K562 (cell line): ENCODE data around the gene BCAR1. TPM values are rescaled to one million over a fixed set of nuclear protein-coding genes. Genes with fewer than 3 reads are reported as not detected.
A peak's percentile ranks its signal among the peaks of the same experiment; 100 is the strongest.

Experiments
- ATAC-seq: fragments of 200-7000 bp; cut with Tn5 transposase; 3 replicates; pipeline ENCODE4 v1.9.1; 2020; ENCODE audit warnings: moderate library complexity
- BruUV-seq: library from RNA; stranded (reverse); fragments of 400-500 nt; replicated peaks from 2 replicates; lab custom pipeline; 2021; lab: Mats Ljungman, UMichigan
- CTCF ChIA-PET: fragments of 300-600 bp; formaldehyde crosslinking; extraction: SDS; loops from one replicate; lab custom pipeline; 2021; ENCODE audit warnings: low intra/inter-chr PET ratio; lab: Yijun Ruan, JAX
- POLR2A ChIA-PET: fragments of 300-600, 350-650 bp; sonication (Branson Sonifier 250); formaldehyde crosslinking; extraction: SDS; loops from one replicate; lab custom pipeline; 2021; ENCODE audit warnings: antibody characterized with exemption, inconsistent platforms; lab: Yijun Ruan, JAX
- DNase-seq, 4 experiments: peaks; one replicate each; pipeline versions ENCODE4 v3.0.0 to v3.0.0-alpha.2; 2011 to 2018; ENCODE audit warnings: low spot score in 3 of 4, mixed read lengths in 3 of 4; ENCODE audit errors: extremely low read depth in 1 of 4
- FAIRE-seq: peaks from 2 replicates; lab custom pipeline; 2011; peaks lifted over from hg19 to GRCh38; lab: Jason Lieb, UNC
- H2AFZ ChIP-seq: 2 replicates; pipeline ENCODE4 v1.6.0; 2011; ENCODE audit warnings: low read depth, low read length, control low read depth, inconsistent platforms
- H3K27ac ChIP-seq: fragments of 200-600 bp; 3 replicates; pipeline ENCODE4 v1.8.0; 2011; ENCODE audit warnings: low read depth, mild to moderate bottlenecking, control low read depth, inconsistent platforms, low read length, moderate library complexity, mixed read lengths; ENCODE audit errors: extremely low read depth
- H3K27me3 ChIP-seq, 2 experiments: fragments of 300-600 bp in 1 of 2; 2 replicates in 1 of 2; 3 replicates in 1 of 2; pipeline versions ENCODE4 v1.6.0 to v1.8.0; 2011; ENCODE audit warnings: inconsistent platforms in 2 of 2, low read length in 2 of 2, mild to moderate bottlenecking in 1 of 2, mixed read lengths in 1 of 2, moderate library complexity in 1 of 2; ENCODE audit not compliant: control insufficient read depth in 2 of 2, insufficient read depth in 2 of 2
- H3K36me3 ChIP-seq: fragments of 300-600 bp; 3 replicates; pipeline ENCODE4 v1.8.0; 2011; ENCODE audit warnings: mild to moderate bottlenecking, low read length, inconsistent platforms; ENCODE audit not compliant: control insufficient read depth, insufficient read depth
- H3K4me1 ChIP-seq, 2 experiments: fragments of 200-600 bp in 1 of 2; replicated peaks in 1 of 2; 2 replicates in 1 of 2; 3 replicates in 1 of 2; pipeline versions ENCODE4 v1.5.1 to v1.8.0; 2011; ENCODE audit warnings: inconsistent platforms in 2 of 2, low read length in 2 of 2, mild to moderate bottlenecking in 1 of 2, mixed read lengths in 1 of 2, moderate library complexity in 1 of 2; ENCODE audit not compliant: control insufficient read depth in 2 of 2, insufficient read depth in 2 of 2
- H3K4me2 ChIP-seq: 2 replicates; pipeline ENCODE4 v1.6.1; 2011; ENCODE audit warnings: low read length, control low read depth, inconsistent platforms, mixed read lengths; ENCODE audit not compliant: insufficient read depth
- H3K4me3 ChIP-seq: fragments of 200-600 bp; sonication (generic), shearing (Covaris generic); 2 replicates; pipeline ENCODE4 v1.5.1; 2016; ENCODE audit warnings: control low read depth, inconsistent platforms
- H3K79me2 ChIP-seq: fragments of 200-600 bp; 3 replicates; pipeline ENCODE4 v1.8.0; 2011; ENCODE audit warnings: low read length, inconsistent platforms; ENCODE audit not compliant: control insufficient read depth, insufficient read depth
- H3K9ac ChIP-seq, 2 experiments: 2 replicates each; pipeline versions ENCODE4 v1.6.0 to v1.6.1; 2011; ENCODE audit warnings: low read depth in 2 of 2, low read length in 2 of 2, control low read depth in 1 of 2, inconsistent platforms in 1 of 2, mild to moderate bottlenecking in 1 of 2, mixed read lengths in 1 of 2; ENCODE audit not compliant: insufficient read depth in 1 of 2
- H3K9me1 ChIP-seq: one replicate; pipeline ENCODE4 v1.6.0; 2011; ENCODE audit warnings: inconsistent platforms, mild to moderate bottlenecking, low read length, moderate library complexity; ENCODE audit not compliant: control insufficient read depth, insufficient read depth
- H3K9me3 ChIP-seq: replicated peaks from 2 replicates; pipeline ENCODE4 v1.5.1; 2011; ENCODE audit warnings: low read depth, low read length, inconsistent platforms; ENCODE audit not compliant: control insufficient read depth, insufficient read depth
- H4K20me1 ChIP-seq: replicated peaks from 2 replicates; pipeline ENCODE4 v1.6.1; 2011; ENCODE audit warnings: low read length, inconsistent platforms, mixed read lengths; ENCODE audit not compliant: control insufficient read depth, insufficient read depth
- PRDM10 ChIP-seq: fragments of 450-650 bp; IDR thresholded peaks from 2 replicates; pipeline ENCODE4 v1.6.1; 2018; ENCODE audit not compliant: partially characterized antibody
- TOE1 ChIP-seq, 2 experiments: fragments of 450-650 bp in 1 of 2; sonication (generic) in 1 of 2; formaldehyde crosslinking in 1 of 2; IDR thresholded peaks; 2 replicates each; pipeline versions ENCODE4 v1.7.1 to v1.8.0; 2016 to 2022; ENCODE audit warnings: borderline replicate concordance in 2 of 2, mild to moderate bottlenecking in 2 of 2, antibody characterized with exemption in 1 of 2, inconsistent platforms in 1 of 2, low read depth in 1 of 2, missing genetic modification reagents in 1 of 2, moderate library complexity in 1 of 2
- WGBS: fragments of 100-300 bp; shearing (Covaris generic); methylation state at CpG from one replicate; pipeline ENCODE4 v1.1.6; 2016; ENCODE audit warnings: low coverage, mixed read lengths; ENCODE audit not compliant: insufficient coverage; ENCODE audit errors: missing lambda C conversion rate; 5-methylcytosine and 5-hydroxymethylcytosine counted together
- in situ Hi-C: fragments of 300-500 bp; cut with MboI; formaldehyde crosslinking; loops from 4 replicates; pipeline ENCODE4 v1.15.0; 2018; ENCODE audit warnings: inconsistent platforms, mixed read lengths
- intact Hi-C: fragments of 100-400 bp; cut with micrococcal nuclease; formaldehyde crosslinking; loops from 2 replicates; pipeline ENCODE4 v1.14.2; 2022
- polyA plus RNA-seq, 8 experiments: library from polyadenylated mRNA; depleted of rRNA in 4 of 8; stranded (reverse) in 5 of 8; unstranded in 3 of 8; fragments of >200 nt; fragmentation: Nextera tagmentation in 2 of 8; fragmentation: Illumina TruSeq in 1 of 8; extraction: Ambion mirVana in 2 of 8; extraction: Trizol in 1 of 8; gene quantifications; 2 replicates each; pipeline versions ENCODE4 v1.2.1 to v1.2.3, GENCODE V29; 2011 to 2014; ENCODE audit warnings: inconsistent platforms in 1 of 8, missing spikeins in 1 of 8
- total RNA-seq, 7 experiments: library from RNA; depleted of rRNA in 6 of 7; stranded (reverse); fragments of >200 nt in 6 of 7; fragmentation: Illumina TruSeq in 2 of 7; extraction: Trizol in 2 of 7; gene quantifications; 2 replicates each; pipeline versions ENCODE4 v1.2.1 to v1.2.3, GENCODE V29; 2011 to 2021; ENCODE audit warnings: low replicate concordance in 1 of 7

Gene BCAR1
- total and polyA plus RNA-seq, 9 of the 15 experiments (the other 6 are each of a cell fraction or from before 2014, with no cell fraction given), result 0.10 to 26.3 (median 3.6) TPM

GRCh38 chr16:75248142-75248535 is 3.3 kb downstream of the BCAR1 start:
- no peak overlapping the region for H3K27ac ChIP-seq
- no peak overlapping the region for H3K4me3 ChIP-seq
- in situ Hi-C loops, result no loop called here

More at GRCh38 chr16:75248142-75248535, 3.3 kb downstream of the BCAR1 start:
- POLR2A ChIA-PET, result no interaction called here
- H3K79me2 ChIP-seq, result peaks cover 34% of the 10 kb centered on the region
- TF ChIP-seq TOE1 (IDR thresholded peaks at IDR 0.05; ENCODE audit: borderline replicate concordance) (no peak), TOE1 (CRISPR knock-in tag; IDR thresholded peaks at IDR 0.05; ENCODE audit: borderline replicate concordance, low read depth) (no peak), PRDM10 (peak; percentile 56)
- TF ChIP-seq, all 486 proteins: peak for 1
- Histone ChIP-seq H4K20me1 (peaks cover 45% of the 10 kb centered on the region), H3K27me3 (no peaks in the 10 kb centered on the region), H3K4me2 (no peak overlapping the region), H3K9me3 (no peaks in the 10 kb centered on the region), H3K36me3 (no peaks in the 10 kb centered on the region), H2AFZ (no peak overlapping the region), H3K4me1 (peaks cover 17 to 85% of the 10 kb centered on the region in 2 experiments; a peak in 4 of 5 replicates), H3K9ac (peak overlapping the region in 1 of 2 experiments; percentile 46; a peak in 1 of 4 replicates), H3K9me1 (no peaks in the 10 kb centered on the region)
- DNase-seq, result peak in 1 of 4 experiments; percentile 26
- 53% methylated on average over 13 of the region's 13 CpGs for WGBS
- no peak for ATAC-seq
- no peak for FAIRE-seq
- intact Hi-C loops, result no loop called here
- CTCF ChIA-PET, result no interaction called here
- BruUV-seq, result no TSS peak
